HEK293T (cell line): ENCODE results near the gene LRRC4C.

Experiments
- FOXM1 ChIP-seq: fragments of 450-650 bp; IDR thresholded peaks from 2 replicates; pipeline ENCODE4 v1.6.1; 2017; ENCODE audit warnings: mild to moderate bottlenecking, borderline replicate concordance
- SUZ12 ChIP-seq: fragments of 450-650 bp; IDR thresholded peaks from 2 replicates; pipeline ENCODE4 v1.6.1; 2016; ENCODE audit warnings: mild to moderate bottlenecking

DNA sequence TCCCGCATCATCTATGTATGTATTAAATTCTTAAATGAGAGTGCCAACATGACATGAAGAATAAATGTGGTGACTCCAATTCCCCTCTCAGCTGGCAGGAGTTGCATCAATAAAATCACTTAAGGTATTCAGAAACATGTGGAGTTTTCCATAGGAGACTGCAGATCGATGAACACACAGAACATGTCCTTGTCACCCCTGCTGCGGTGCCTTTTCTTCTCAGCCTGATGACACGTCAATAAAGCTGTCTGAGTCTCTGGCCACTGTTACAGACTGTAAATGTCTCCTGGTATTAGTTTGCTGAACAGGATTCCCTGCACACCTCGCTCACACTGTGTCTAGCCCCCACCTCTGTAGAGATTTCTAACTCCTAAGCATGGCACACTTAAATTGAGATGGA is 460.5 kb downstream of the LRRC4C start:
- TF ChIP-seq SUZ12 (no peak), FOXM1 (no peak)
